Retinal pigment epithelial cell (primary cell): ENCODE measurements around the gene DAB2IP.
"Not testable (repeated sequence)": the region's sequence is repeated elsewhere in the genome, so short reads cannot be mapped to it uniquely, and the experiment has no call there.

Experiments used
- DNase-seq: peaks from one replicate; pipeline ENCODE4 v3.0.0-alpha.2; 2010; ENCODE audit warnings: low read depth
- H3K4me3 ChIP-seq: 2 replicates; pipeline ENCODE4 v1.5.1; 2011; ENCODE audit warnings: mild to moderate bottlenecking, low read length, control low read depth, moderate library complexity
- TF ChIP-seq, protein P1 (sequence below): conservative IDR thresholded peaks from 2 replicates; pipeline ENCODE4 v1.5.1; 2011; ENCODE audit warnings: low read depth, low read length, control low read depth, inconsistent platforms

The DAB2IP gene

GRCh38 chr9:121609822-121610637, 41.4 kb upstream of the DAB2IP start:
- peak; percentile 88 for DNase-seq
- TF ChIP-seq, protein P1, sequence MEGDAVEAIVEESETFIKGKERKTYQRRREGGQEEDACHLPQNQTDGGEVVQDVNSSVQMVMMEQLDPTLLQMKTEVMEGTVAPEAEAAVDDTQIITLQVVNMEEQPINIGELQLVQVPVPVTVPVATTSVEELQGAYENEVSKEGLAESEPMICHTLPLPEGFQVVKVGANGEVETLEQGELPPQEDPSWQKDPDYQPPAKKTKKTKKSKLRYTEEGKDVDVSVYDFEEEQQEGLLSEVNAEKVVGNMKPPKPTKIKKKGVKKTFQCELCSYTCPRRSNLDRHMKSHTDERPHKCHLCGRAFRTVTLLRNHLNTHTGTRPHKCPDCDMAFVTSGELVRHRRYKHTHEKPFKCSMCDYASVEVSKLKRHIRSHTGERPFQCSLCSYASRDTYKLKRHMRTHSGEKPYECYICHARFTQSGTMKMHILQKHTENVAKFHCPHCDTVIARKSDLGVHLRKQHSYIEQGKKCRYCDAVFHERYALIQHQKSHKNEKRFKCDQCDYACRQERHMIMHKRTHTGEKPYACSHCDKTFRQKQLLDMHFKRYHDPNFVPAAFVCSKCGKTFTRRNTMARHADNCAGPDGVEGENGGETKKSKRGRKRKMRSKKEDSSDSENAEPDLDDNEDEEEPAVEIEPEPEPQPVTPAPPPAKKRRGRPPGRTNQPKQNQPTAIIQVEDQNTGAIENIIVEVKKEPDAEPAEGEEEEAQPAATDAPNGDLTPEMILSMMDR = peak; percentile 32
- no peak overlapping the region for H3K4me3 ChIP-seq

DNA sequence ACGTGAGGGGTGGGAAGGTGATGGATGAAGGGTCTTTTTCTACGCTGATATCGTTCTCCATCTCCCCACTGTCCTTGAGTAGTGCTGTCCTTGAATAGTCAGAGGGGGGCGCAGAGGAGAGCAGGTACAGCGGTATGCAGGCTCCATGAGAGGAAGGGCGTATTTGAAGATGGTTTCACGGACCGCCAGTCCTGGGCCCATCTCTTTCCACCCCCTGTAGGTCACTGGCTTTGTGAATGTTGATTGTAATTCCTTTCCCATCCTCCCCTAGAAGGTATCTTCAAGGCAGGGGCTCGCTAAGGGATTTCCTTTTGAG, 40.8 kb upstream of the DAB2IP start:
- DNase-seq = no peak
- TF ChIP-seq, protein P1 = no peak
- H3K4me3 ChIP-seq = no peak overlapping the region

GRCh38 chr9:121612511-121612998, 38.9 kb upstream of the DAB2IP start:
- no peak overlapping the region for H3K4me3 ChIP-seq
- DNase-seq = no peak

GRCh38 chr9:121613009-121613752, 38.3 kb upstream of the DAB2IP start:
- no peak for DNase-seq
- no peak overlapping the region for H3K4me3 ChIP-seq
- TF ChIP-seq, protein P1 = no peak

More at GRCh38 chr9:121612511-121612998, 38.9 kb upstream of the DAB2IP start:
- TF ChIP-seq, protein P1 = no peak

- no peak for DNase-seq
Observed at GRCh38 chr9:121616123-121616755, 35.2 kb upstream of the DAB2IP start.

DNA sequence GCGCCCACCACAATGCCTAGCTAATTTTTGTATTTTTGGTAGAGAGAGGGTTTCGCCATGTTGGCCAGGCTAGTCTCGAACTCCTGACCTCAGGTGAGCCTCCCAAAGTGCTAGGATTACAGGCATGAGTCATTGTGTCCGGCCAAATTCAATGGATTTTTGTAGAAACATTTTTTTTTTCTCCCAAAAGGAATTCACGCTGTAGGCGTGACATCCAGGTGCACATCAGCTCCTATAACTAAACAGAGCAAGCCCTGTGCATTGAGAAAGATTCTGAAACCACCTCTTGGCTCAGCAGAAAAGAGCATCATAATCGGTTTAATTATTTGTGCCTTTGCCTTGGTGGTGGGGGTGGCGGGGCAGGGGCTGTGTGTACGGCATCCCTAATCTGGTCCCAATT, 32.9 kb upstream of the DAB2IP start:
- DNase-seq = no peak
- TF ChIP-seq, protein P1 = no peak
- H3K4me3 ChIP-seq = no peak overlapping the region

More at GRCh38 chr9:121616123-121616755, 35.2 kb upstream of the DAB2IP start:
- TF ChIP-seq, protein P1 = no peak
- H3K4me3 ChIP-seq = no peak overlapping the region

DNA sequence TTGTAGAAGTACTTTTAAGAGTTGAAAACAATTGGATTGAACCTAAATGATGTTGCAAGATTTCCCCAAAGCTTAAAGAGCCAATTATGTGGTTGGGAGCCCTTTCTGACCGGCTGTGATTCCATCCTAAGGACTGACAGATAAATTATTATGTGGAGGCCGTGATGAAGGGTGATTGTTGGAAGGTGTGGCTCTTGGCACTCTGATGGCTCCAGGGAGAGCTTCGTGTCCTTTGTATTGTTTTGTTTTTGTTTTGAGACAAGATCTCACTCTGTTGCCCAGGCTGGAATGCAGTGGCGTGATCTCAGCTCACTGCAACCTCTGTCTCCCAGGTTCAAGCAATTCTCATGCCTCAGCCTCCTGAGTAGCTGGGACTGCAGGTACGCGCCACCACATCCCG, 32.5 kb upstream of the DAB2IP start:
- not testable (repeated sequence) for DNase-seq, H3K4me3 ChIP-seq
